A549 (cell line): Measurements from ENCODE around the gene TAF1D.

ENCODE experiments used
- CTCF ChIP-seq: fragments of >200 bp; sonication (Bioruptor Twin); formaldehyde crosslinking; IDR thresholded peaks from 3 replicates; pipeline ENCODE4 v1.5.1; 2016
- EP300 ChIP-seq, 2 experiments: fragments of >200 bp; sonication (Bioruptor Twin); formaldehyde crosslinking; IDR thresholded peaks; 2 replicates in 1 of 2; 3 replicates in 1 of 2; pipeline ENCODE4 v1.6.1; 2016 to 2017
- HDAC2 ChIP-seq: fragments of 200-600 bp; sonication (generic); IDR thresholded peaks from 2 replicates; pipeline ENCODE4 v1.6.1; 2016
- MAX ChIP-seq: IDR thresholded peaks from 2 replicates; pipeline ENCODE4 v1.6.1; 2012
- RARB ChIP-seq: fragments of 250-450 bp; sonication (Bioruptor Pico); IDR thresholded peaks from 2 replicates; pipeline ENCODE4 v1.8.0; 2021; ENCODE audit warnings: mild to moderate bottlenecking, moderate library complexity

- TF ChIP-seq RARB (CRISPR knock-in tag) (no peak), MAX (no peak), CTCF (no peak; the same call in 2 of the 3 replicates), HDAC2 (no peak), EP300 (IDR thresholded peaks at IDR 0.05) (no peak)
Observed at GRCh38 chr11:93784935-93785360, 43.7 kb upstream of the TAF1D start.
